Caco-2 (cell line): ENCODE data around the gene SLFN5. TPM values are rescaled to one million over a fixed set of nuclear protein-coding genes. Genes with fewer than 3 reads are reported as not detected.

Experiments used
- BruUV-seq: library from RNA; stranded (reverse); fragments of 400-500 nt; replicated peaks from 2 replicates; lab custom pipeline; 2021; lab: Mats Ljungman, UMichigan
- CTCF ChIA-PET: fragments of 300-600 bp; sonication (Branson Sonifier 250); formaldehyde crosslinking; loops from one replicate; lab custom pipeline; 2022; ENCODE audit warnings: antibody characterized with exemption; lab: Charles Lee
- POLR2A ChIA-PET: fragments of 300-600 bp; sonication (Branson Sonifier 250); formaldehyde crosslinking; loops from one replicate; lab custom pipeline; 2022; ENCODE audit warnings: antibody characterized with exemption; lab: Charles Lee
- DNase-seq, 2 experiments: peaks; one replicate each; pipeline versions ENCODE4 v3.0.0 to v3.0.0-alpha.2; 2020 to 2022
- H3K27me3 ChIP-seq: replicated peaks from 2 replicates; pipeline ENCODE4 v1.6.0; 2011; ENCODE audit warnings: low read length; ENCODE audit not compliant: control insufficient read depth, insufficient read depth
- H3K36me3 ChIP-seq: 2 replicates; pipeline ENCODE4 v1.5.1; 2011; ENCODE audit warnings: low read length; ENCODE audit not compliant: control insufficient read depth, insufficient read depth
- H3K4me1 ChIP-seq: fragments of 250-450 bp; sonication (Bioruptor Pico); 2 replicates; pipeline ENCODE4 v1.5.1; 2020; ENCODE audit warnings: mild to moderate bottlenecking
- H3K4me3 ChIP-seq: 2 replicates; pipeline ENCODE4 v1.5.1; 2011; ENCODE audit warnings: low read depth, mild to moderate bottlenecking, control low read depth, low read length
- H3K9me3 ChIP-seq: fragments of 250-450 bp; sonication (Bioruptor Pico); 2 replicates; pipeline ENCODE4 v1.5.1; 2020; ENCODE audit warnings: mild to moderate bottlenecking, moderate library complexity
- H3K27ac Mint-ChIP-seq: one replicate; pipeline ENCODE4 v1.8.0; 2022; ENCODE audit warnings: mixed read lengths; ENCODE audit not compliant: unreplicated experiment
- H3K27me3 Mint-ChIP-seq: one replicate; pipeline ENCODE4 v1.8.0; 2022; ENCODE audit warnings: mixed read lengths; ENCODE audit not compliant: insufficient read depth, unreplicated experiment
- H3K36me3 Mint-ChIP-seq: one replicate; pipeline ENCODE4 v1.8.0; 2022; ENCODE audit warnings: mild to moderate bottlenecking, mixed read lengths; ENCODE audit not compliant: insufficient read depth, unreplicated experiment
- H3K4me1 Mint-ChIP-seq: one replicate; pipeline ENCODE4 v1.8.0; 2022; ENCODE audit warnings: low read depth, mixed read lengths; ENCODE audit not compliant: unreplicated experiment
- H3K4me3 Mint-ChIP-seq: one replicate; pipeline ENCODE4 v1.8.0; 2022; ENCODE audit warnings: mild to moderate bottlenecking, moderate library complexity, mixed read lengths; ENCODE audit not compliant: unreplicated experiment
- H3K9me3 Mint-ChIP-seq: one replicate; pipeline ENCODE4 v1.8.0; 2022; ENCODE audit warnings: mixed read lengths; ENCODE audit not compliant: unreplicated experiment
- CTCF ChIP-seq, 2 experiments: fragments of 200-600 bp in 1 of 2; IDR thresholded peaks; 1 replicate in 1 of 2; 2 replicates in 1 of 2; pipeline versions ENCODE4 v1.5.1 to v1.8.0; 2011 to 2022; ENCODE audit warnings: antibody characterized with exemption in 1 of 2, control low read depth in 1 of 2, inconsistent platforms in 1 of 2, low read depth in 1 of 2, low read length in 1 of 2, mild to moderate bottlenecking in 1 of 2, moderate library complexity in 1 of 2; ENCODE audit not compliant: insufficient read depth in 1 of 2, severe bottlenecking in 1 of 2, unreplicated experiment in 1 of 2
- intact Hi-C: fragments of 100-400 bp; cut with micrococcal nuclease; formaldehyde crosslinking; loops from one replicate; pipeline ENCODE4 v1.10.0; 2022; ENCODE audit not compliant: unreplicated experiment
- total RNA-seq: library from RNA; stranded (reverse); gene quantifications from 2 replicates; pipeline ENCODE4 v1.2.3, GENCODE V29; 2022

SLFN5 gene
- total RNA-seq, 1 experiment from 2014 or later: 1.6 TPM

- no peaks in the 10 kb centered on the region; the same call in none of the 2 replicates for H3K27me3 ChIP-seq
- no peak overlapping the region for H3K4me3 ChIP-seq
- intact Hi-C loops: no loop called here
- ChIA-PET POLR2A (no interaction called here), CTCF (no interaction called here)
- Mint-ChIP-seq H3K9me3 (no peaks in the 10 kb centered on the region), H3K27me3 (peaks cover 21% of the 10 kb centered on the region), H3K27ac (no peak overlapping the region), H3K4me3 (no peak overlapping the region), H3K36me3 (no peaks in the 10 kb centered on the region), H3K4me1 (no peaks in the 10 kb centered on the region)
- TF ChIP-seq CTCF (IDR thresholded peaks at IDR 0.05; ENCODE audit: insufficient read depth in 1 of 2, low read depth in 1 of 2, low read length in 1 of 2, severe bottlenecking in 1 of 2, unreplicated experiment in 1 of 2): no peak
- BruUV-seq: no TSS peak
- H3K9me3 ChIP-seq: no peaks in the 10 kb centered on the region; the same call in 1 of the 2 replicates
- no peak for DNase-seq
- H3K4me1 ChIP-seq: no peaks in the 10 kb centered on the region
- H3K36me3 ChIP-seq: no peaks in the 10 kb centered on the region
These were observed 32.1 kb upstream of the SLFN5 start for GRCh38 chr17:35210741-35211140.

- Histone ChIP-seq H3K9me3 (no peaks in the 10 kb centered on the region; the same call in 1 of the 2 replicates), H3K4me1 (no peaks in the 10 kb centered on the region), H3K36me3 (no peaks in the 10 kb centered on the region), H3K27me3 (no peaks in the 10 kb centered on the region; the same call in none of the 2 replicates), H3K4me3 (no peak overlapping the region)
- ChIA-PET POLR2A (no interaction called here), CTCF (no interaction called here)
- intact Hi-C loops: no loop called here
- H3K27ac Mint-ChIP-seq: no peak overlapping the region
- H3K9me3 Mint-ChIP-seq: no peaks in the 10 kb centered on the region
- H3K36me3 Mint-ChIP-seq: no peaks in the 10 kb centered on the region
- H3K27me3 Mint-ChIP-seq: peaks cover 21% of the 10 kb centered on the region
- no peak overlapping the region for H3K4me3 Mint-ChIP-seq
- no peak for DNase-seq
- BruUV-seq: no TSS peak
- no peak for TF ChIP-seq CTCF (IDR thresholded peaks at IDR 0.05; ENCODE audit: insufficient read depth in 1 of 2, low read depth in 1 of 2, low read length in 1 of 2, severe bottlenecking in 1 of 2, unreplicated experiment in 1 of 2)
- H3K4me1 Mint-ChIP-seq: no peaks in the 10 kb centered on the region
These were observed 30.2 kb upstream of the SLFN5 start for GRCh38 chr17:35212668-35213067.

- no peaks in the 10 kb centered on the region for H3K9me3 ChIP-seq
- ChIA-PET CTCF (no interaction called here), POLR2A (no interaction called here)
- no peaks in the 10 kb centered on the region; the same call in none of the 2 replicates for H3K27me3 ChIP-seq
- H3K9me3 Mint-ChIP-seq: no peaks in the 10 kb centered on the region
- no peaks in the 10 kb centered on the region for H3K4me1 Mint-ChIP-seq
- no TSS peak for BruUV-seq
- no peak overlapping the region for H3K27ac Mint-ChIP-seq
- intact Hi-C loops: no loop called here
- no peaks in the 10 kb centered on the region for H3K4me1 ChIP-seq
- no peak overlapping the region for H3K4me3 ChIP-seq
- H3K36me3 Mint-ChIP-seq: no peaks in the 10 kb centered on the region
- TF ChIP-seq CTCF (IDR thresholded peaks at IDR 0.05; ENCODE audit: insufficient read depth in 1 of 2, low read depth in 1 of 2, low read length in 1 of 2, severe bottlenecking in 1 of 2, unreplicated experiment in 1 of 2): no peak
- H3K27me3 Mint-ChIP-seq: peaks cover 21% of the 10 kb centered on the region
- no peaks in the 10 kb centered on the region for H3K36me3 ChIP-seq
- DNase-seq: no peak
- H3K4me3 Mint-ChIP-seq: no peak overlapping the region
These were observed 29.4 kb upstream of the SLFN5 start for GRCh38 chr17:35213412-35213940.
